Keratinocyte (primary cell): Measurements from ENCODE around the gene HOXA1.

ENCODE experiments used
- CTCF ChIP-seq, 3 experiments: IDR thresholded peaks in 1 of 3; conservative IDR thresholded peaks in 1 of 3; optimal IDR thresholded peaks in 1 of 3; 2 replicates in 2 of 3; 3 replicates in 1 of 3; pipeline versions ENCODE3 to v1.5.1; 2011; ENCODE audit warnings: low read length in 3 of 3, mild to moderate bottlenecking in 3 of 3, moderate library complexity in 2 of 3, control low read depth in 1 of 3, inconsistent platforms in 1 of 3; ENCODE audit not compliant: insufficient read depth in 2 of 3; ENCODE audit errors: extremely low read depth in 1 of 3
- EZH2 ChIP-seq: IDR thresholded peaks from one replicate; pipeline ENCODE4 v1.6.1; 2012; ENCODE audit warnings: inconsistent platforms, mild to moderate bottlenecking, low read length, moderate library complexity

- TF ChIP-seq CTCF (optimal IDR thresholded peaks at IDR 0.05 in 1 of 3, IDR thresholded peaks at IDR 0.05 in 1 of 3, conservative IDR thresholded peaks at IDR 0.05 in 1 of 3; ENCODE audit: extremely low read depth in 1 of 3, insufficient read depth in 2 of 3, low read length in 3 of 3) (no peak), EZH2 (no peak)
Measured at GRCh38 chr7:27108390-27109127, 12.8 kb upstream of the HOXA1 start.
